Ovary (tissue), 9 donors: ENCODE results near the gene SYNGAP1. TPM values are rescaled to one million over a fixed set of nuclear protein-coding genes. Genes with fewer than 3 reads are reported as not detected.
"Not testable (repeated sequence)": the region's sequence is repeated elsewhere in the genome, so short reads cannot be mapped to it uniquely, and the experiment has no call there.

ENCODE experiments used
- DNase-seq, 5 donors: peaks; one replicate each; pipeline ENCODE4 v3.0.0-alpha.2; 2019 to 2020
- H3K27ac ChIP-seq, 2 donors: fragments of 200-600 bp; one replicate each; pipeline versions ENCODE4 v1.5.1 to v1.8.0; 2019 to 2022
- H3K27me3 ChIP-seq: fragments of 200-600 bp; one replicate; pipeline ENCODE4 v1.8.0; 2022
- H3K36me3 ChIP-seq: fragments of 200-600 bp; sonication (generic); one replicate; pipeline ENCODE4 v1.5.1; 2019
- H3K4me1 ChIP-seq: one replicate; pipeline ENCODE4 v1.8.1; 2013; ENCODE audit warnings: mild to moderate bottlenecking, moderate library complexity; ENCODE audit not compliant: insufficient read depth
- H3K4me3 ChIP-seq: fragments of 200-600 bp; sonication (generic); one replicate; pipeline ENCODE4 v1.5.1; 2017
- H3K9me3 ChIP-seq, 2 donors: fragments of 200-600 bp in 1 of 2; sonication (generic) in 1 of 2; one replicate each; pipeline versions ENCODE4 v1.5.1 to v1.8.1; 2013 to 2019; ENCODE audit warnings: mild to moderate bottlenecking in 1 of 2, moderate library complexity in 1 of 2
- CTCF ChIP-seq, 3 donors: fragments of 450-650 bp in 2 of 3; fragments of 200-600 bp in 1 of 3; IDR thresholded peaks; one replicate each; pipeline versions ENCODE4 v1.5.1 to v1.8.0; 2016 to 2022; ENCODE audit warnings: antibody characterized with exemption in 3 of 3, mild to moderate bottlenecking in 1 of 3
- EP300 ChIP-seq: sonication (generic); formaldehyde crosslinking; IDR thresholded peaks from one replicate; pipeline ENCODE4 v1.6.1; 2017; ENCODE audit warnings: antibody characterized with exemption
- POLR2A ChIP-seq: fragments of 450-650 bp; IDR thresholded peaks from one replicate; pipeline ENCODE4 v1.6.1; 2017; ENCODE audit warnings: antibody characterized with exemption, mild to moderate bottlenecking, moderate library complexity
- WGBS, 3 donors: extraction: QIAGEN DNeasy Blood & Tissue Kit in 1 of 3; methylation state at CpG; one replicate each; pipeline versions ENCODE4 v1.1.5 to v1.1.7; 2013 to 2017; 5-methylcytosine and 5-hydroxymethylcytosine counted together
- intact Hi-C, 4 donors: fragments of 100-400 bp; cut with DNase I; formaldehyde crosslinking; loops; one replicate each; pipeline versions ENCODE4 v1.11.0 to v1.15.1; 2022 to 2023
- polyA plus RNA-seq, 2 donors: library from polyadenylated mRNA; stranded (reverse); fragments of 200-250 nt in 1 of 2; fragments of 350-450 nt in 1 of 2; fragmentation: Illumina TruSeq in 1 of 2; extraction: RNeasy Lipid Tissue Mini Kit (QIAGEN cat#74804) in 1 of 2; gene quantifications; one replicate each; pipeline ENCODE4 v1.2.3, GENCODE V29; 2013 to 2014
- total RNA-seq, 7 donors: library from RNA; depleted of rRNA in 2 of 7; stranded (reverse); fragments of >200 nt in 2 of 7; fragmentation: NEBNext Ultra II Directional in 3 of 7; extraction: Animal tissue kit (Norgen Biotek cat#: 25700) in 3 of 7; gene quantifications; one replicate each; pipeline versions ENCODE4 v1.1.0 to v1.2.4, GENCODE V29; 2016 to 2023
- donor health status: DM: no; HTN: no; CAD: no; lungs with moderate emphysema.
- donor health status: DM: no; HTN: no; CAD: no.
- donor health status: Bipolar disorder and iron deficiency.
- donor health status: DM: yes; HTN: yes; CAD: no.
- donor health status: DM: no; HTN: no; CAD: no.
- donor health status: DM: yes; HTN: yes; CAD: no.

Gene SYNGAP1
- total and polyA plus RNA-seq, 9 donors = 14.6 to 60.0 (median 33.5) TPM

GRCh38 chr6:33391278-33391921 is 28.5 kb upstream of the SYNGAP1 start, which contains the start of gene KIFC1:
Gene KIFC1 (plus strand): TSS chr6:33391823. CDS start chr6:33391986, 163 bp downstream.
- Histone ChIP-seq H3K27ac (peak within 1 kb of the TSS; percentile 84 to 90), H3K9me3 (no peaks in the 10 kb centered on the region), H3K27me3 (no peaks in the 10 kb centered on the region), H3K4me1 (peaks cover 6% of the 10 kb centered on the region), H3K36me3 (no peaks in the 10 kb centered on the region), H3K4me3 (peak within 1 kb of the TSS; percentile 67)
- TF ChIP-seq POLR2A (no peak), EP300 (peak; percentile 87), CTCF (IDR thresholded peaks at IDR 0.05) (peak; percentile 98 to 99 (median 99))
- intact Hi-C loops = loop anchor here in 1 of 4 donors (2.0 kb wide), 1 partner anchor 35 kb away; no protein-coding TSS in a partner anchor
- DNase-seq = peak; percentile 99 to 100 (median 99)
- 0 to 1% (median 0%) methylated on average over 67 of the region's 67 CpGs for WGBS, 3 donors

- intact Hi-C loops = loop anchor here in 1 of 4 donors (2.0 kb wide), 1 partner anchor 35 kb away; no protein-coding TSS in a partner anchor
- H3K36me3 ChIP-seq = no peaks in the 10 kb centered on the region
- H3K27me3 ChIP-seq = no peaks in the 10 kb centered on the region
- DNase-seq = no peak
- 0 to 1% (median 1%) methylated on average over 31 of the region's 31 CpGs for WGBS, 3 donors
- no peak for TF ChIP-seq EP300
- no peak for TF ChIP-seq POLR2A
- no peak for TF ChIP-seq CTCF (IDR thresholded peaks at IDR 0.05)
- H3K27ac ChIP-seq = peak overlapping the region in 1 of 2 donors; percentile 90
- H3K9me3 ChIP-seq = no peaks in the 10 kb centered on the region
- peaks cover 6% of the 10 kb centered on the region for H3K4me1 ChIP-seq
- H3K4me3 ChIP-seq = peak overlapping the region; percentile 67
These were observed 27.8 kb upstream of the SYNGAP1 start for GRCh38 chr6:33391922-33392594.

- Histone ChIP-seq H3K4me3 (no peak overlapping the region), H3K36me3 (no peaks in the 10 kb centered on the region), H3K9me3 (no peaks in the 10 kb centered on the region), H3K27ac (no peak overlapping the region), H3K4me1 (peaks cover 6% of the 10 kb centered on the region), H3K27me3 (no peaks in the 10 kb centered on the region)
- TF ChIP-seq EP300 = no peak
- no peak for TF ChIP-seq CTCF (IDR thresholded peaks at IDR 0.05)
- no peak for TF ChIP-seq POLR2A
- no peak for DNase-seq
- 29 to 39% (median 37%) methylated on average over 5 of the region's 5 CpGs for WGBS, 3 donors
- intact Hi-C loops = no loop called here
These were observed 27.3 kb upstream of the SYNGAP1 start for GRCh38 chr6:33392595-33392948.

GRCh38 chr6:33392979-33393378 is 26.9 kb upstream of the SYNGAP1 start:
- no peak for TF ChIP-seq EP300
- H3K27me3 ChIP-seq = no peaks in the 10 kb centered on the region
- H3K27ac ChIP-seq = no peak overlapping the region
- intact Hi-C loops = no loop called here
- 49 to 55% (median 53%) methylated on average over 3 of the region's 3 CpGs for WGBS, 3 donors
- no peaks in the 10 kb centered on the region for H3K36me3 ChIP-seq
- no peak overlapping the region for H3K4me3 ChIP-seq
- DNase-seq = no peak
- H3K9me3 ChIP-seq = no peaks in the 10 kb centered on the region
- peaks cover 6% of the 10 kb centered on the region for H3K4me1 ChIP-seq

- no peaks in the 10 kb centered on the region for H3K27me3 ChIP-seq
- no peaks in the 10 kb centered on the region for H3K9me3 ChIP-seq
- H3K4me3 ChIP-seq = no peak overlapping the region
- no peaks in the 10 kb centered on the region for H3K4me1 ChIP-seq
- H3K36me3 ChIP-seq = no peaks in the 10 kb centered on the region
- intact Hi-C loops = no loop called here
- TF ChIP-seq EP300 (no peak), CTCF (IDR thresholded peaks at IDR 0.05) (no peak), POLR2A (no peak)
- no peak for DNase-seq
- WGBS, 3 donors = 60 to 91% (median 71%) methylated on average over 1 of the region's 1 CpG
- H3K27ac ChIP-seq = no peak overlapping the region
These were observed 22.3 kb upstream of the SYNGAP1 start for GRCh38 chr6:33397541-33397940.

GRCh38 chr6:33398601-33399000 is 21.3 kb upstream of the SYNGAP1 start:
- H3K4me3 ChIP-seq, H3K27ac ChIP-seq, intact Hi-C loops, H3K9me3 ChIP-seq, H3K36me3 ChIP-seq, H3K4me1 ChIP-seq, H3K27me3 ChIP-seq, DNase-seq: not testable (repeated sequence)
- 95 to 97% (median 96%) methylated on average over 3 of the region's 3 CpGs for WGBS, 3 donors

GRCh38 chr6:33399881-33400280 is 20.0 kb upstream of the SYNGAP1 start:
- 92 to 97% (median 95%) methylated on average over 6 of the region's 6 CpGs for WGBS, 3 donors
- intact Hi-C loops, DNase-seq, H3K27ac ChIP-seq, H3K4me1 ChIP-seq, H3K36me3 ChIP-seq, H3K27me3 ChIP-seq, H3K4me3 ChIP-seq, H3K9me3 ChIP-seq: not testable (repeated sequence)
